Hepatocyte (in vitro differentiated cells): ENCODE data around the gene MUSK. TPM values are rescaled to one million over a fixed set of nuclear protein-coding genes. Genes with fewer than 3 reads are reported as not detected.

ENCODE experiments used
- DNase-seq: peaks from one replicate; pipeline ENCODE4 v3.0.0-alpha.2; 2016; ENCODE audit warnings: low spot score
- H2AFZ ChIP-seq: fragments of 200-600 bp; sonication (generic); 2 replicates; pipeline ENCODE4 v1.6.0; 2016; ENCODE audit warnings: antibody characterized with exemption, mild to moderate bottlenecking
- H3K27ac ChIP-seq: fragments of 200-600 bp; sonication (generic); 2 replicates; pipeline ENCODE4 v1.5.1; 2016; ENCODE audit warnings: mild to moderate bottlenecking
- H3K27me3 ChIP-seq: fragments of 200-600 bp; sonication (generic); 2 replicates; pipeline ENCODE4 v1.6.1; 2016
- H3K36me3 ChIP-seq: fragments of 200-600 bp; sonication (generic); replicated peaks from 2 replicates; pipeline ENCODE4 v1.5.1; 2016; ENCODE audit warnings: low read depth; ENCODE audit not compliant: insufficient read depth
- H3K4me1 ChIP-seq: fragments of 200-600 bp; sonication (generic); 2 replicates; pipeline ENCODE4 v1.5.1; 2016; ENCODE audit warnings: mild to moderate bottlenecking, moderate library complexity; ENCODE audit not compliant: insufficient read depth
- H3K4me2 ChIP-seq: fragments of 200-600 bp; sonication (generic); 2 replicates; pipeline ENCODE4 v1.6.0; 2016
- H3K4me3 ChIP-seq: fragments of 200-600 bp; sonication (generic); 2 replicates; pipeline ENCODE4 v1.5.1; 2016; ENCODE audit warnings: mild to moderate bottlenecking
- H3K79me2 ChIP-seq: fragments of 200-600 bp; sonication (generic); 2 replicates; pipeline ENCODE4 v1.6.0; 2017; ENCODE audit warnings: mild to moderate bottlenecking
- H3K9me2 ChIP-seq: fragments of 200-600 bp; sonication (generic); replicated peaks from 2 replicates; pipeline ENCODE4 v1.6.0; 2017; ENCODE audit warnings: mild to moderate bottlenecking; ENCODE audit not compliant: insufficient read depth
- H3K9me3 ChIP-seq: fragments of 200-600 bp; sonication (generic); 2 replicates; pipeline ENCODE4 v1.5.1; 2016; ENCODE audit warnings: low read depth, mild to moderate bottlenecking
- H4K20me1 ChIP-seq: fragments of 200-600 bp; sonication (generic); 2 replicates; pipeline ENCODE4 v1.6.0; 2016; ENCODE audit warnings: mild to moderate bottlenecking; ENCODE audit not compliant: insufficient read depth, poor library complexity, severe bottlenecking
- EZH2 ChIP-seq: fragments of 200-600 bp; sonication (generic); IDR thresholded peaks from 2 replicates; pipeline ENCODE4 v1.6.1; 2016; ENCODE audit warnings: antibody characterized with exemption, mild to moderate bottlenecking, borderline replicate concordance
- EZH2phosphoT487 ChIP-seq: fragments of 200-600 bp; sonication (generic); IDR thresholded peaks from one replicate; pipeline ENCODE4 v1.6.1; 2018; ENCODE audit warnings: antibody characterized with exemption, mild to moderate bottlenecking, low read depth, moderate library complexity; ENCODE audit not compliant: unreplicated experiment, severe bottlenecking
- WGBS: methylation state at CpG from one replicate; pipeline ENCODE4 v1.1.6; 2016; ENCODE audit warnings: low lambda C conversion rate; ENCODE audit errors: missing lambda C conversion rate; 5-methylcytosine and 5-hydroxymethylcytosine counted together
- polyA plus RNA-seq: library from polyadenylated mRNA; unstranded; fragments of >200 nt; fragmentation: Nextera tagmentation; extraction: Ambion mirVana; gene quantifications from 2 replicates; pipeline ENCODE4 v1.2.1, GENCODE V29; 2016
- total RNA-seq: library from RNA; depleted of rRNA; stranded (reverse); fragments of >200 nt; gene quantifications from 2 replicates; pipeline ENCODE4 v1.2.3, GENCODE V29; 2014
- TF ChIP-seq, protein P1 (sequence below): fragments of 200-600 bp; sonication (generic); IDR thresholded peaks from 2 replicates; pipeline ENCODE4 v1.5.1; 2016; ENCODE audit warnings: antibody characterized with exemption, mild to moderate bottlenecking; ENCODE audit not compliant: poor library complexity

The MUSK gene
- total and polyA plus RNA-seq, 2 experiments from 2014 or later, result 0.47 TPM; not detected in 1

DNA sequence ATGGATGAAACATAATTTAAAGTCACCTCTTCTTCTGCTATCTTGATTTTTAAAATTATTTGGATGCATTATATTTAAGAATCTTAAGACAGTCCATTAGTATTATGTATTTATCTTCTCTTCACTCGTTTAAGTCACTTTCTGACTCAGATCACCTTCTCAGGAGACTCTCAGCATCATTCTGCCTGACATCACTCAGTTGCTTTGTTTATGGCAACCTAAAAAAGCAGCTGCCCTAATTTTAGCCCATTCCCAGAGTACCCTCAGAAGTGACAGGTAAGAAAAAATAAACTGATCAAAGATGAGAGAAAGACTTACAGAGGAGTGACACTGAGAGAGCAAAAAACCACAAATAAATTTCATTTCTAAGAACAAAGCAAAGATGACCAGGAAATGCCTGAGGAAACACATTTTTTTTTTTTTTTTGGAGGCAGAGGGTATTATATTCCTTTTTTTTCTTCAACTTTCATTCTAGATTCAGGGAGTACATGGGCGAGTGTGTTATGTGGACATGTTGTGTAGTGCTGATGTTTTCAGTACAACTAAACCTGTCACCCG, 140.5 kb downstream of the MUSK start:
- H3K4me3 ChIP-seq, result no peak overlapping the region
- H3K9me3 ChIP-seq, result no peaks in the 10 kb centered on the region
- no peak for DNase-seq
- H4K20me1 ChIP-seq, result no peaks in the 10 kb centered on the region
- TF ChIP-seq, protein P1, sequence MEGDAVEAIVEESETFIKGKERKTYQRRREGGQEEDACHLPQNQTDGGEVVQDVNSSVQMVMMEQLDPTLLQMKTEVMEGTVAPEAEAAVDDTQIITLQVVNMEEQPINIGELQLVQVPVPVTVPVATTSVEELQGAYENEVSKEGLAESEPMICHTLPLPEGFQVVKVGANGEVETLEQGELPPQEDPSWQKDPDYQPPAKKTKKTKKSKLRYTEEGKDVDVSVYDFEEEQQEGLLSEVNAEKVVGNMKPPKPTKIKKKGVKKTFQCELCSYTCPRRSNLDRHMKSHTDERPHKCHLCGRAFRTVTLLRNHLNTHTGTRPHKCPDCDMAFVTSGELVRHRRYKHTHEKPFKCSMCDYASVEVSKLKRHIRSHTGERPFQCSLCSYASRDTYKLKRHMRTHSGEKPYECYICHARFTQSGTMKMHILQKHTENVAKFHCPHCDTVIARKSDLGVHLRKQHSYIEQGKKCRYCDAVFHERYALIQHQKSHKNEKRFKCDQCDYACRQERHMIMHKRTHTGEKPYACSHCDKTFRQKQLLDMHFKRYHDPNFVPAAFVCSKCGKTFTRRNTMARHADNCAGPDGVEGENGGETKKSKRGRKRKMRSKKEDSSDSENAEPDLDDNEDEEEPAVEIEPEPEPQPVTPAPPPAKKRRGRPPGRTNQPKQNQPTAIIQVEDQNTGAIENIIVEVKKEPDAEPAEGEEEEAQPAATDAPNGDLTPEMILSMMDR, result no peak
- TF ChIP-seq EZH2phosphoT487, result no peak
- no peak for TF ChIP-seq EZH2
- H3K27ac ChIP-seq, result no peak overlapping the region
- H3K27me3 ChIP-seq, result no peaks in the 10 kb centered on the region
- no peaks in the 10 kb centered on the region for H3K4me1 ChIP-seq
- no peak overlapping the region for H2AFZ ChIP-seq
- H3K79me2 ChIP-seq, result no peaks in the 10 kb centered on the region
- no peak overlapping the region for H3K4me2 ChIP-seq
- no peaks in the 10 kb centered on the region for H3K36me3 ChIP-seq
- 88% methylated on average over 3 of the region's 3 CpGs for WGBS
- H3K9me2 ChIP-seq, result no peaks in the 10 kb centered on the region

DNA sequence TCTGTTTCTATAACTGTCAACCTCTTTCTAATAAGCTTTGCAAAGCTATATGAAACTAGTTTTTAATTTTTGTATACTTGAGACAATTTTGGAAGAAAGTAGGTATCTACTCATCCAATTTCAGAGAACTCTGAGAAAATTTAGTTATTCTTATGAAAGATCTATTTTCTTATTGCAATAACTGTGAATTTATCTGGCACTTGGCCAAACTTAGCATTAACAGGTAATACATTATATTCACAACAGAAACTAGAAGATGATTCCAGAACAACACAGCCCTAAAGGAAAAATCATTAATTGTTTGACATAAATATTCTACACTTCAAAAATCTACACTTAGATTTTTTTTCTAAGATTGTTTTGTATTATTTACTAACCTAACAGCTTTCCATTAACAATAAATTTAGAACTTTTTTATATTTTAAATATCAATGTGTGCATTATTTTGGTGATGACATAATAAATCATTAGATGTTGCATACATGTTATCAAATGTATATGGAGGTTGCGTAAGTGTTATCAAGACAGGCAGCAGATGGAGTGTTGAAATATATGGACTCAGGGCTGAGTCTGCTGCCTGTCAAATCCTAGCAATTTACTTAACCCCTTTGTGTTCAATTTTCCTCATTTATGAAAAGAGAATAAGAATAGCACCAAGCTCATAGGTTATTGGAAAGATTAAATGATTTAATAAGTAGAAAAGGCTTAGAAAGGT, 141.8 kb downstream of the MUSK start:
- no peak for DNase-seq
- H3K79me2 ChIP-seq, result no peaks in the 10 kb centered on the region
- 65% methylated on average over 1 of the region's 1 CpG for WGBS
- H3K36me3 ChIP-seq, result no peaks in the 10 kb centered on the region
- no peak overlapping the region for H2AFZ ChIP-seq
- H3K9me2 ChIP-seq, result no peaks in the 10 kb centered on the region
- no peak for TF ChIP-seq EZH2
- no peak for TF ChIP-seq EZH2phosphoT487
- TF ChIP-seq, protein P1, result no peak
- H3K4me1 ChIP-seq, result no peaks in the 10 kb centered on the region
- H3K4me2 ChIP-seq, result no peak overlapping the region
- H3K27me3 ChIP-seq, result no peaks in the 10 kb centered on the region
- H3K4me3 ChIP-seq, result no peak overlapping the region
- H3K9me3 ChIP-seq, result no peaks in the 10 kb centered on the region
- H4K20me1 ChIP-seq, result no peaks in the 10 kb centered on the region
- no peak overlapping the region for H3K27ac ChIP-seq

DNA sequence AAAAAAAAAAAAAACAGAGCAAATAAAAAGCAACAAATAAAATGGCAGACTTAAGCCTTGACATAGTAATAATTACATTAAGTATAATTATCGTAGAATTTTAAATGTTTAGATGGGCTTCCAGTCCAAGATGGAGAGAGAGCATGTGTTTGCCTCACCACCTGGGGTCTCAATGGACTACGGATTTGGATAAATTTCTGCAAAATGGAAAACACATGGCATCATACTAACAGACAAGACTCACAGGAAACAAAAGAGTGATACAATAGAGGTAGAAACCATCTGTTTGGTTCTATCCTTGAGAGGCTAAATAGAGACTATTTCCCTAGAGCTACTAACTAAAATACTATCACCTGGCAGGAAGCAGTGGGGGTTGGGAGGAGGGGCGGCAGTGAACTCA, 144.3 kb downstream of the MUSK start:
- H4K20me1 ChIP-seq, result no peaks in the 10 kb centered on the region
- H3K4me2 ChIP-seq, result no peak overlapping the region
- H3K36me3 ChIP-seq, result no peaks in the 10 kb centered on the region
- no peak overlapping the region for H3K27ac ChIP-seq
- no peaks in the 10 kb centered on the region for H3K4me1 ChIP-seq
- H2AFZ ChIP-seq, result no peak overlapping the region
- no peaks in the 10 kb centered on the region for H3K79me2 ChIP-seq
- no peak overlapping the region for H3K4me3 ChIP-seq
- no peaks in the 10 kb centered on the region for H3K9me3 ChIP-seq
- 81% methylated on average over 3 of the region's 3 CpGs for WGBS
- H3K27me3 ChIP-seq, result no peaks in the 10 kb centered on the region
- H3K9me2 ChIP-seq, result no peaks in the 10 kb centered on the region
- TF ChIP-seq, protein P1, result no peak
- no peak for TF ChIP-seq EZH2
- no peak for TF ChIP-seq EZH2phosphoT487
- DNase-seq, result no peak
